Urinary bladder (tissue), 4 donors: ENCODE data around the gene AKT3. TPM values are rescaled to one million over a fixed set of nuclear protein-coding genes. Genes with fewer than 3 reads are reported as not detected.

Experiments
- DNase-seq: peaks from one replicate; pipeline ENCODE4 v3.0.0-alpha.2; 2015; ENCODE audit errors: extremely low spot score
- H3K27ac ChIP-seq: one replicate; pipeline ENCODE4 v1.5.1; 2013; ENCODE audit warnings: low read depth, mild to moderate bottlenecking, moderate library complexity
- H3K36me3 ChIP-seq: one replicate; pipeline ENCODE4 v1.6.1; 2013; ENCODE audit warnings: mild to moderate bottlenecking, moderate library complexity; ENCODE audit not compliant: insufficient read depth
- H3K4me1 ChIP-seq: one replicate; pipeline ENCODE4 v1.6.1; 2013; ENCODE audit warnings: mild to moderate bottlenecking, moderate library complexity; ENCODE audit not compliant: insufficient read depth
- H3K4me3 ChIP-seq: one replicate; pipeline ENCODE4 v1.5.1; 2013; ENCODE audit warnings: low read depth, low read length
- WGBS: extraction: QIAGEN DNeasy Blood & Tissue Kit; methylation state at CpG from one replicate; pipeline ENCODE4 v1.1.7; 2013; 5-methylcytosine and 5-hydroxymethylcytosine counted together
- polyA plus RNA-seq: library from polyadenylated mRNA; stranded (reverse); fragments of 200-250 nt; gene quantifications from one replicate; pipeline ENCODE4 v1.2.3, GENCODE V29; 2013
- total RNA-seq: library from RNA; depleted of rRNA; stranded (reverse); fragments of >200 nt; gene quantifications from one replicate; pipeline ENCODE4 v1.2.3, GENCODE V29; 2014
- donor health status: healthy with polysubstance abuse.
- donor health status: healthy.

The AKT3 gene
- total and polyA plus RNA-seq, 2 donors, result 43.0 to 94.3 TPM

DNA sequence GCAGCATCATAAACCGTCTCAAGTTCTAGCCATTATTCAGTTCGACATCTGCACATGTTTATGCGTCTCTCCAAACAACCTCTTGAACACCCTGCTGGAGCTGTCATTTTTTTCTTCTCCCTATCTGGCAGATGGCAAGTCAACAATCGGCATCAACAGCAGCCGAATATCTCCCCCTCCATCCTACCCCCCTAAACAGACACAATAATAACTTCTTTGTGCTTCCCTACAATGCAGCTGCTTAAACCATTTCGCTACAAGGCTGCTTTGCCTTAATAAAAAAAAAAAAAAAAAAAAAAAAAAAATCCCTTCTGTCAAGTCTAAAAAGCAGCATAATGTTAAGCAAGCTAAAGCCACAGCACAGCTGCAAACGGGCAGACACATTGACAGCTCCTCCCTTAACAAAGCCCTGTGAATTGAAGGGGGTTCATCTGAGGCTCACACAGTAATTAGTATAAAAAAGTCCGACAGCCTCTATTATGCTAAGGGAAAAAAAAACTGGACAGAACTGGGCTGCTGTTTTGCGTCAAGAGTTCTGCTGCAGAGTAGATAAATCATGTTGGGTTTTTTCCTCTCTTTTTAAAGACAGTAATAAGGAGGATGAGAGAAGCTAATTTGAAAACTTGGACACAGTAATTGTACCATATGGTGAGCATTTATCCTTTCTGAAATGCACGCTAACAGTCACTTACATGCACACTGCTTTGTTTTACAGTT is 136.4 kb downstream of the AKT3 start:
- no peaks in the 10 kb centered on the region for H3K36me3 ChIP-seq
- DNase-seq, result peak; percentile 64
- H3K4me1 ChIP-seq, result no peaks in the 10 kb centered on the region
- WGBS, result 27% methylated on average over 10 of the region's 10 CpGs
- H3K27ac ChIP-seq, result no peak overlapping the region
- H3K4me3 ChIP-seq, result no peak overlapping the region

GRCh38 chr1:243712941-243713340 is 137.1 kb downstream of the AKT3 start:
- no peak for DNase-seq
- 67% methylated on average over 5 of the region's 5 CpGs for WGBS
- no peaks in the 10 kb centered on the region for H3K36me3 ChIP-seq
- H3K4me1 ChIP-seq, result no peaks in the 10 kb centered on the region
- H3K4me3 ChIP-seq, result no peak overlapping the region
- no peak overlapping the region for H3K27ac ChIP-seq

GRCh38 chr1:243712242-243712641 is 137.8 kb downstream of the AKT3 start:
- Histone ChIP-seq H3K27ac (no peak overlapping the region), H3K4me1 (no peaks in the 10 kb centered on the region), H3K36me3 (no peaks in the 10 kb centered on the region), H3K4me3 (no peak overlapping the region)
- DNase-seq, result no peak
- WGBS, result 92% methylated on average over 5 of the region's 5 CpGs

DNA sequence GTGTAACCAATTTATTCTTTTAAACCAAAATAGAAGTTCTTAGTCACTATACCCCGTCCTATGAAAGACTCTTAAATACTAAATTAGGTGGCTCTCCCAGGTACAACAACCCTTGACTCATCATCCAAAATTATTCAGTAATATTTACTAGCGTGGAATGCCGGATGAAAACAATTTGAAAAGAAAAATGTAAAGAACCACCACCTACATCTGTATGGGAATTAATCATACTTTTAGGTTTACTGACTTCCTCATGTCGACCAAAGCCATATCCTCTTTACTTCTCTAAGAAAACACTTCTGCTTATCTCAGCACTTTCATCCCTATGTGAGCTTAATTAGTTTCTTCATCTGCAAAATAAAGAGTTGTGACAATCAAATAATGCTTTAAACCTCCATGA is 139.6 kb downstream of the AKT3 start:
- H3K36me3 ChIP-seq, result no peaks in the 10 kb centered on the region
- 89% methylated on average over 4 of the region's 4 CpGs for WGBS
- H3K4me3 ChIP-seq, result no peak overlapping the region
- H3K4me1 ChIP-seq, result no peaks in the 10 kb centered on the region
- no peak for DNase-seq
- H3K27ac ChIP-seq, result no peak overlapping the region

DNA sequence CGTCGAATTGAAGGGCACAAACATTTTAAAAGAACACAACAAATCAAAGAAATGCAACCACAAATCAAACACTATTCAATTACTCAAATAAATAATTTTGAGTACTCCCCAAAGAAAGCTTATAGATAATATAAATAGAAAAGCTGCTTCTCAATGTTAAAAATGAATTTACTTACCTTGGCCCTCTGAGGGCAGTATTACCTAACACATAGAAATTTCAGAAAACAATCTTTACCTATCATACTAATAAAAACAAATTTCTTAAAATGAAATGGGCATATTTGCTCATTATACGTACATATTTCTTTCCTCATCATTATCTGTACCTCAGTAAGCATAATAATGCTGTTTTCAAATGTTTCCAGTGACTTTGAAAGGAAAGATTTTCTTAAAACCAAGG is 141.8 kb downstream of the AKT3 start:
- H3K27ac ChIP-seq, result no peak overlapping the region
- no peak overlapping the region for H3K4me3 ChIP-seq
- H3K36me3 ChIP-seq, result no peaks in the 10 kb centered on the region
- H3K4me1 ChIP-seq, result no peaks in the 10 kb centered on the region
- 91% methylated on average over 3 of the region's 3 CpGs for WGBS
- DNase-seq, result no peak

DNA sequence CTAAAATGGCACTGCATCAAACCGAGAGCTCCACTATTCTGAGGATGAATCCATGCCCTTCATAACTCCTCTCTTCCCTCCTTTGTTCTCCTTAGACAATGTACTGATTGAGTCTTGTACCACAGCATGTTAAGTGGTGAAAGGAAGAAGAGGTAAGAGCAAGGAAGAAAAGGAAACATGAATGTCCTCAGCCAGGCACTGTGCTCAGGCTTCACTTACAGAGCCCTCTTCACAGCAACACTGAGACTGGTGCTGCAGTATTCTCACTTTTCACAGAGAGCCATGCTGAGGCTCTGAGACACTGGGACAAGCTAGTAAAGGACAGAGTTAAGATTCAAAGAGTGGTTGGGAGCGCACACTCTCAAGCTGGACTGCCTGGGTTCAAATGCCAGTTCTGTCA is 143.5 kb downstream of the AKT3 start:
- H3K4me1 ChIP-seq, result no peaks in the 10 kb centered on the region
- H3K4me3 ChIP-seq, result no peak overlapping the region
- no peak for DNase-seq
- H3K27ac ChIP-seq, result no peak overlapping the region
- WGBS, result 97% methylated on average over 2 of the region's 2 CpGs
- no peaks in the 10 kb centered on the region for H3K36me3 ChIP-seq

DNA sequence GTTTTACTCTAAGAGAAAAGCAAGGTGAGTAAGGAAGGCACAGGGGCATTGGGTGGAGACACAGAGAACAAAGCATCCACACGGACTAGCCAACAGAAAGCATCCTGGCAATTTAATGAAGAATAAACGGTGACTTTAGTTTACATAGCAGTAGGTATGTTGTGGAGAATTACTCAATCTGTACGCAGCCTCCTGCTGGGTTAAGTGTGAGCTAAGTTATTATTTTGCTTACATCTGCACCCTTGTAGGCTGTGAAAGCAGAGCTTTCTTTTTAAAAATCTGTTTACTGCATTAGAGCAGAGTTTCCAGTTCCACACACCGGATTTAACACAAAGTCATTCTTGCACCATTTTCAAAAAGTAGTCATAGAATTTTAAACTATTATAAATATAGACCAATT is 144.5 kb downstream of the AKT3 start:
- Histone ChIP-seq H3K36me3 (no peaks in the 10 kb centered on the region), H3K4me3 (no peak overlapping the region), H3K27ac (no peak overlapping the region), H3K4me1 (no peaks in the 10 kb centered on the region)
- 88% methylated on average over 4 of the region's 4 CpGs for WGBS
- no peak for DNase-seq

DNA sequence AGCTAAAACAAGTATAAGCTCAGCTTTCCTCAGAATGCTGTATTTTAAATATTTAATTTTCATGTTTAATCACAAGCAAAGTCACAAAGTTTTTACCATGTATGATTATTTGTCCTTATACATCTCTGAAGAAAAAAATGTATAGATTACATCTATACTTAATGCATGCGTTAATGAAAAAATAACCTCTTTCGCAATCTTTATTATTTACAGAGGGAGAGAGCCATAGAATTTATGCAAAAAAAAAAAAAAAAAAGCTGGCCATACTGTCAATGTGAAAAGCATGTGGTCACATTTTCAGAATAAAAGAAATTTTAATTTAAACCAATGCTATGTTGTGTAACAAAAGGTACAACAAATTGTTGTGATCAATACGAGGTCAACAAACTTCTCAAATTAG is 148.2 kb downstream of the AKT3 start:
- no peaks in the 10 kb centered on the region for H3K36me3 ChIP-seq
- no peak overlapping the region for H3K4me3 ChIP-seq
- WGBS, result 94% methylated on average over 3 of the region's 3 CpGs
- H3K4me1 ChIP-seq, result no peaks in the 10 kb centered on the region
- no peak overlapping the region for H3K27ac ChIP-seq
- no peak for DNase-seq

GRCh38 chr1:243693800-243694199 is 156.2 kb downstream of the AKT3 start:
- WGBS, result 60% methylated on average over 1 of the region's 1 CpG
- Histone ChIP-seq H3K4me3 (no peak overlapping the region), H3K4me1 (no peaks in the 10 kb centered on the region), H3K27ac (no peak overlapping the region), H3K36me3 (no peaks in the 10 kb centered on the region)
- no peak for DNase-seq

DNA sequence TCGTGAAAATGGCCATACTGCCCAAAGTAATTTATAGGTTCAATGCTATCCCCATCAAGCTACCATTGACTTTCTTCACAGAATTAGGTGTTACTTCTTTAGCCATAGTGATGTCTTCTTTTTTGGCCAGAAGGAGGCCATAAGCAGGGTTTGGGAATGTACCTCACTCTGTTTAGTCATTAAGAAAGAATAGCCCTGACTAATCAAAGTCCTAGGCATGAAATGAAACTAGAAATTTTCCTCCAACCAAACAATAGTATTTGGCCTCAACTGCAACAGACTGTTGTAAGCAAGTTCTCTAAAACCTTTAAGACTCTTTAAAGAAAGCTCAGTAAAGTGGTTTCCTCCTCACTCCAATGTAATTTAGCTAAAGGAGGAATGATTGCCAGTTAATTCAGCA is 163.9 kb downstream of the AKT3 start:
- no peaks in the 10 kb centered on the region for H3K36me3 ChIP-seq
- DNase-seq, result no peak
- no peak overlapping the region for H3K4me3 ChIP-seq
- H3K4me1 ChIP-seq, result no peaks in the 10 kb centered on the region
- WGBS, result 98% methylated on average over 1 of the region's 1 CpG
- H3K27ac ChIP-seq, result no peak overlapping the region

GRCh38 chr1:243680860-243681259 is 169.2 kb downstream of the AKT3 start:
- no peak overlapping the region for H3K4me3 ChIP-seq
- H3K27ac ChIP-seq, result no peak overlapping the region
- H3K36me3 ChIP-seq, result peaks cover 4% of the 10 kb centered on the region
- no peaks in the 10 kb centered on the region for H3K4me1 ChIP-seq
- DNase-seq, result no peak

- WGBS, result 81% methylated on average over 3 of the region's 3 CpGs
- Histone ChIP-seq H3K36me3 (peaks cover 1% of the 10 kb centered on the region), H3K4me3 (no peak overlapping the region), H3K4me1 (no peaks in the 10 kb centered on the region), H3K27ac (no peak overlapping the region)
- DNase-seq, result no peak
Measured at GRCh38 chr1:243672539-243673074, 177.4 kb downstream of the AKT3 start.

GRCh38 chr1:243667591-243667990 is 182.5 kb downstream of the AKT3 start:
- H3K36me3 ChIP-seq, result peaks cover 2% of the 10 kb centered on the region
- H3K4me3 ChIP-seq, result no peak overlapping the region
- no peak overlapping the region for H3K27ac ChIP-seq
- DNase-seq, result no peak
- H3K4me1 ChIP-seq, result no peaks in the 10 kb centered on the region
- WGBS, result 90% methylated on average over 2 of the region's 2 CpGs

GRCh38 chr1:243667133-243667532 is 182.9 kb downstream of the AKT3 start:
- 96% methylated on average over 5 of the region's 5 CpGs for WGBS
- Histone ChIP-seq H3K4me3 (no peak overlapping the region), H3K36me3 (peaks cover 2% of the 10 kb centered on the region), H3K4me1 (no peaks in the 10 kb centered on the region), H3K27ac (no peak overlapping the region)
- no peak for DNase-seq

DNA sequence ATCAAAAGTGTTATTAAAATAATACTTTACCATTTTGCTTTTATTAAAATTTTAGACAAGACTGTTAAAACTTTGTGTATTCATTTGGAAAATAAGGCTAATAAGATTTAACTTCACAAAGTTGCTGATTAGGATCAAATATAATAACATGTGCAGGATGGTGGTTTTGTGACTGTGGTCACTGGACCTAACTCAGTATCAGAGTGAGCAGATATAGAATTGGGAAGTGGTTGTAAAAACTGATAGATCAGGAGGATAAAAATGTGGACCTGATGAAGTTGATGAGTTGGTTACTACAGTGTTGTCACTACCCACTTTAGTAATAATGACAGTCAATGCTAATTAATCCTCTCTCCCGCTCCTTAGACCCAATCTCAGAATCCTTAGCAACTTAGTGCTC is 186.4 kb downstream of the AKT3 start:
- WGBS, result 96% methylated on average over 1 of the region's 1 CpG
- Histone ChIP-seq H3K4me1 (no peaks in the 10 kb centered on the region), H3K36me3 (peaks cover 2% of the 10 kb centered on the region), H3K27ac (no peak overlapping the region), H3K4me3 (no peak overlapping the region)
- DNase-seq, result no peak
